RWPE1 (cell line): ENCODE measurements around the gene PAPOLB.
"Not testable (repeated sequence)": the region's sequence is repeated elsewhere in the genome, so short reads cannot be mapped to it uniquely, and the experiment has no call there.

Experiments used
- CTCF ChIA-PET: fragments of 350-600 bp; sonication (Branson Sonifier 250); formaldehyde crosslinking; extraction: SDS; loops from one replicate; lab custom pipeline; 2021; lab: Yijun Ruan, JAX
- POLR2A ChIA-PET: fragments of 400-600 bp; formaldehyde crosslinking; extraction: SDS; loops from one replicate; lab custom pipeline; 2020; ENCODE audit warnings: antibody characterized with exemption; ENCODE audit not compliant: low non-redundant PET; lab: Yijun Ruan, JAX
- DNase-seq: peaks from one replicate; pipeline ENCODE4 v3.0.0; 2012; ENCODE audit warnings: low spot score
- H3K27ac ChIP-seq: fragments of 450-650 bp; 2 replicates; pipeline ENCODE4 v1.5.1; 2017
- TF ChIP-seq, protein P1 (sequence below): fragments of 450-650 bp; conservative IDR thresholded peaks from 2 replicates; pipeline ENCODE4 v1.5.1; 2017; ENCODE audit warnings: low read depth, mild to moderate bottlenecking

The PAPOLB gene

DNA sequence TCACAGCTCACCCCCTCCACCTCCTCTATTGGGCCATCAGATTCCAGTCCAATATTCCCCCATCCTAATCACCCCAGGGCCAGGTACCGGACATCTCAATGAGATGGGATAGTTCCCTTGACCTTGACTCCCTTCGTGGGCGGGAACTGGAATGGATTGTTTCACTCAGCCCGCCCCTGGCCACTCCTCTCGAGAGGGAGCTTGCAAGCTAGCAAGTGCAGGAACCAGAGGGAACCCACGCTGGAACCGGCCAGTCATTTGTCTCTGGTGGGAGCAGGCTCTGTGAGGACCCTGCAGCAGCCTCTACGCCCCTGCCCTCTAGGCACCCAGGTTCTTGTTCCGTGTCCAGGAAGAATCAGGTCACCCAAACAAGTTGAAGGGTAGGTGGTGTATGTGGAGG, 32.7 kb upstream of the PAPOLB start:
- CTCF ChIA-PET: no interaction called here
- no peak for DNase-seq
- no peak overlapping the region for H3K27ac ChIP-seq
- POLR2A ChIA-PET: no interaction called here
- TF ChIP-seq, protein P1, sequence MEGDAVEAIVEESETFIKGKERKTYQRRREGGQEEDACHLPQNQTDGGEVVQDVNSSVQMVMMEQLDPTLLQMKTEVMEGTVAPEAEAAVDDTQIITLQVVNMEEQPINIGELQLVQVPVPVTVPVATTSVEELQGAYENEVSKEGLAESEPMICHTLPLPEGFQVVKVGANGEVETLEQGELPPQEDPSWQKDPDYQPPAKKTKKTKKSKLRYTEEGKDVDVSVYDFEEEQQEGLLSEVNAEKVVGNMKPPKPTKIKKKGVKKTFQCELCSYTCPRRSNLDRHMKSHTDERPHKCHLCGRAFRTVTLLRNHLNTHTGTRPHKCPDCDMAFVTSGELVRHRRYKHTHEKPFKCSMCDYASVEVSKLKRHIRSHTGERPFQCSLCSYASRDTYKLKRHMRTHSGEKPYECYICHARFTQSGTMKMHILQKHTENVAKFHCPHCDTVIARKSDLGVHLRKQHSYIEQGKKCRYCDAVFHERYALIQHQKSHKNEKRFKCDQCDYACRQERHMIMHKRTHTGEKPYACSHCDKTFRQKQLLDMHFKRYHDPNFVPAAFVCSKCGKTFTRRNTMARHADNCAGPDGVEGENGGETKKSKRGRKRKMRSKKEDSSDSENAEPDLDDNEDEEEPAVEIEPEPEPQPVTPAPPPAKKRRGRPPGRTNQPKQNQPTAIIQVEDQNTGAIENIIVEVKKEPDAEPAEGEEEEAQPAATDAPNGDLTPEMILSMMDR: no peak

DNA sequence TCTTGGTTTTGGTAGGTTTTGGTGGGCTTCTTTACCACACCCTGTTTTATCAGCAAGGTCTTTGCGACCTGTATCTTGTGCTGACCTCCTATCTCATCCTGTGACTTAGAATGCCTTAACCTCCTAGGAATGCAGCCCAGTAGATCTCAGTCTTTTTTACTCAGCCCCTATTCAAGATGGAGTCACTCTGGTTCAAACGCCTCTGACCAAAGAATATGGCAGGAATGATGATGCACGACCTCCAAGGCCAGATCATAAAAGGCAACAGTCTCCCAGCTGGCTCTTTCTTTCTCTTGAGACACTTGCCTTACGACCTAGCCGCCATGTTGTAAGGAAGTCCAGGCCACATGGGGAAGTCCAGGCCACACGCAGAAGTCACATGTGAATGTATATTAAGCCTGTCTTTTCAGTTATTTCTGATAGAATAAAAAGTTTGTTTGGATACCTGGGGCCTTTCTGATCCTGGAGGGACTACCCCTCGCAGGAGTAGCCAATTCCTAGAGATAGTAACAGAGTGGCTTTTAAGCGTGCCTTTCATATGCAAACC, 32.2 kb upstream of the PAPOLB start:
- H3K27ac ChIP-seq: no peak overlapping the region
- CTCF ChIA-PET: no interaction called here
- POLR2A ChIA-PET: no interaction called here
- TF ChIP-seq, protein P1: no peak
- no peak for DNase-seq

DNA sequence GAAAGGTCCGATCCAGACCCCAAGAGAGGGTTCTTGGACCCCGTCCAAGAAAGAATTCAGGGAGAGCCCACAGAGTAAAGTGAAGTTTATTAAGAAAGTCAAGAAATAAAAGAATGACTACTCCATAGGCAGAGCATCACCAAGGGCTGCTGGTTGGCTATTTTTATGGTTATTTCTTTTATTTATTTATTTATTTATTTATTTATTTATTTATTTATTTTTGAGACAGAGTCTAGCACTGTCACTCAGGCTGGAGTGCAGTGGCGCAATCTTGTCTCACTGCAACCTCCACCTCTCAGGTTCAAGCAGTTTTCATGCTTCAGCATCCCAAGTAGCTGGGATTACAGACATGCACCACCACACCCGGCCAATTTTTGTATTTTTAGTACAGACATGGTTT, 31.4 kb upstream of the PAPOLB start:
- POLR2A ChIA-PET, DNase-seq, H3K27ac ChIP-seq: not testable (repeated sequence)
- CTCF ChIA-PET: interaction anchor here (0.7 kb wide), 1 partner anchor 9 kb away, joined by 4 read pairs; no protein-coding TSS in a partner anchor

DNA sequence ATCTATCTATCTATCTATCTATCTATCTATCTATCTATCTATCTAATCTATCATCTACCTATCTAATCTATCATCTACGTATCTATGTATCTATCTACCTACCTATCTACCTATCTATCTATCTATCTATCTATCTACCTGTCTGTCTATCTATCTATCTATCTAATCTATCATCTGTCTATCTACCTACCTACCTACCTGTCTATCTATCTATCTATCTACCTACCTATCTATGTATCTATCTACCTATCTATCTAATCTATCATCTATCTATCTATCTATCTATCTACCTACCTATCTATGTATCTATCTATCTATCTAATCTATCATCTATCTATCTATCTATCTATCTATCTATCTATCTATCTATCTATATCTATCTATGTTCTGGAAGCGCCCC, 29.7 kb upstream of the PAPOLB start:
- POLR2A ChIA-PET, DNase-seq, H3K27ac ChIP-seq, CTCF ChIA-PET: not testable (repeated sequence)

DNA sequence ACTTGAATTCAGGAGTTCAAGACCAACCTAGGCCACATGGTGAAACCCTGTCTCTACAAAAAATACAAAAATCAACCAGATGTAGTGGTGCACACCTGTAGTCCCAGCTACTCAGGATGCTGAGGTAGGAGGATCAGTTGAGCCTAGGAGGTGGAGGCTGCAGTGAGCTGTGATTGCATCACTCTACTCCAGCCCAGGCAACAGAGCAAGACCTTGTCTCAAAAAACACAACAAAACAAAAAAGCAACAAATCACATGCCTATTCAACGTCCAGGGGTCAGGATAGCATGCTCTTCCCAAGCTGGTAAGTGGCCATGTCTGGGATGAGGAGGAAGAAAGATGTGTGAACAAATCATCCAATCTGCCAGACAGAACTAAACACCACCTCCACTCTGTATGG, 27.9 kb upstream of the PAPOLB start:
- H3K27ac ChIP-seq: no peak overlapping the region
- TF ChIP-seq, protein P1: no peak
- DNase-seq: no peak
- ChIA-PET CTCF (interaction anchor here (1.1 kb wide), 1 partner anchor 49 kb away, joined by 4 read pairs; no protein-coding TSS in a partner anchor), POLR2A (no interaction called here)

DNA sequence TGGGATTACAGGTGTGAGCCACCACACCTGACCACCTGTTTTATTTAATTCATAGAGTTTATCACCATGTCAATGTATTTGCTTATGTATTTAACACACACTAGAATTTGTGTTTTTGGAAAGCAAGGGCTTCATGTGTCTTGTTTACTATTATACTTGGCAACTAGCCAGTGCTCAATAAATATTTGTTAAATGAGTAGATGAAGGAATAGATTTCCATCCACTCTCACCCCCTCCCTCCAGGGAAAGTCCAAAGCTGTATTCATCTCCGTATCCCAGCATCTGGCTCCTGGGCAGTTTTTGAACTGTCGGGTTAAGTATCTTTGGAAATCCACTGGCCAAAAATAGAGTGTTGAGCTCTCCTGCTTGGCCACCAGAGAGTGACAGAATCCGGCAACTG, 26.3 kb upstream of the PAPOLB start:
- CTCF ChIA-PET: interaction anchor here (0.6 to 0.7 kb wide), 3 partner anchors 54 to 109 kb away, joined by 3 to 4 read pairs (median 4); no protein-coding TSS in a partner anchor
- TF ChIP-seq, protein P1: no peak
- H3K27ac ChIP-seq: no peak overlapping the region
- no peak for DNase-seq
- POLR2A ChIA-PET: no interaction called here

DNA sequence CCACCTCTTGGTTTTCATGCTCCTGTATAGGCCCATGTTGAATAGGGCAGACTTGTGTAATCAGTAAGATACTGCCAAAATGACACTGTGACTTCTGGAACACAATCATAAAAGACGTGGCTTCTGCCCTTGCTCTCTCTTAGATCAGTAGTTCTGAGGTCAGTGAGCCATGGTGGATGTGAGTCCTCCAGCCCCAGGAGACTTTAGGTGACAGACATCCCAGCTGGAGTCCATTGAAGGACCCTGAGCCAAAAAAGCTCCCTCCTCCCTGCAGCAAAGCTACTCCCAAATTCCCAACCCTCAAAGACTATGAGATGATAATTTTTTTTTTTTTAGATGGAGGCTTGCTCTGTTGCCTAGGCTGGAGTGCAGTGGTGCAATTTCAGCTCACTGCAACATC, 24.8 kb upstream of the PAPOLB start:
- DNase-seq: no peak
- POLR2A ChIA-PET: no interaction called here
- TF ChIP-seq, protein P1: no peak
- no peak overlapping the region for H3K27ac ChIP-seq
- CTCF ChIA-PET: no interaction called here

DNA sequence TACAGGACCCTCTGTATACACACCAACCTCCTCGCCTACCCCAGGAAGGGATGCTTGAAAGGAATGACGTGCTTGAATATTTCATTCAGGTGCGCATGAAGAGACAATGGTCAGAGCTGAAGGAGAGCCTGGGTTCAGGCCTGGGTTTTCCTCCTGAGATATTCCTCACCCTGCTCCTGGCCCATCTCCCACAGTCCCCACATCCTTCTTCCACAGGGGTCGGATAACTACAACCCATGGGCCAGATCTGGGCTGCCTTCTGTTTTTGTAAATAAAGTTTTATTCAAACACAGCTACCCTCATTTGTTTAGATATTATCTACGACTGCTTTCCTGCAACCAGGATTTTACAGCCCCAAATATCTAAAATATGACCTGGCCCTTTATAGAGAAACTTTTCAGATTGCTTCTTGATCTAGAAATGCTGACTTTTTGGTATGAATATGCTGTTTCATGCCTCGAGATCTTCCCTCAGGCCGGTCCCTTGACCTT, 23.5 kb upstream of the PAPOLB start:
- TF ChIP-seq, protein P1: no peak
- no peak for DNase-seq
- no peak overlapping the region for H3K27ac ChIP-seq
- POLR2A ChIA-PET: no interaction called here
- CTCF ChIA-PET: interaction anchor here (0.6 kb wide), 2 partner anchors 13 to 20 kb away, joined by 3 read pairs; no protein-coding TSS in a partner anchor
